Adrenal gland (tissue), 5 donors: ENCODE results near the gene FRY.

Source experiments
- CTCF ChIP-seq, 6 experiments: fragments of 450-650 bp in 4 of 6; fragments of 200-600 bp in 2 of 6; sonication (generic) in 1 of 6; IDR thresholded peaks; 1 replicate in 5 of 6; 2 replicates in 1 of 6; pipeline versions ENCODE4 v1.5.1 to v1.8.0; 2016 to 2021; ENCODE audit warnings: antibody characterized with exemption in 6 of 6, mild to moderate bottlenecking in 2 of 6, moderate library complexity in 1 of 6
- POLR2A ChIP-seq, 2 donors: fragments of 450-650 bp; IDR thresholded peaks; one replicate each; pipeline ENCODE4 v1.6.1; 2017; ENCODE audit warnings: antibody characterized with exemption in 2 of 2, mild to moderate bottlenecking in 2 of 2, moderate library complexity in 1 of 2
- donor health status: DM: no; HTN: no; CAD: no.

DNA sequence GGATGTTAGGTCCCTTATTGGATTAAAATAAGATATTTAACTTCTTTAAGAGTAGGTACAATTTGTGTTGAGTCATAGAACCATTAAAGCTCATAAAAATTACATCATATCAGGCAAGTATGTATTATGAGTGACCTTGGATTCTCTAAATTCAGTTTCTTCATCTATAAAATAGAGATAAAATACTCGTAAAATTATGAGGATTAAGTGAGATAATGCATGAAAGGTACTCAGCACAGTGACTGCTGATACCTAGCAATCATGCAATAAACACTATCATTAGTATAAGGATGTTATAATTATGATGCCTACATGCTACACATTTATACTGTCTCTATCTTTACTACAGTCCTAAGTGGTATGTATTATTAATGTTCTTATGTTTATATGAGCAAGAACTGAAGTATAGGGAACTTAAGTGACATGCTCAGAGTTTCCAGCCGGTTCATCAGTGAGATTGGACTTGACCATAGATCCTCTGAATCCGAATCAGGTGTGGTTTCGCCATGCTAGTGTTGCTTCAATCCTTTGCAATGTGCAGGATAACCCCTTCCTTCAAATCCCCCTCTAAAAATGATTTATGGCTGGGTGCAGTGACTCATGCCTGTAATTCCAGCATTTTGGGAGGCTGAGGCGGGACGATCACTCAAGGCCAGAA lies 22.9 kb upstream of the FRY start:
- TF ChIP-seq CTCF (IDR thresholded peaks at IDR 0.05): no peak
- TF ChIP-seq POLR2A (IDR thresholded peaks at IDR 0.05): no peak
